HG02642 (cell line): ENCODE data around the gene LCE3C.
"Not testable (repeated sequence)": the region's sequence is repeated elsewhere in the genome, so short reads cannot be mapped to it uniquely, and the experiment has no call there.

Experiments
- ATAC-seq: cut with Tn5 transposase; IDR thresholded peaks from one replicate; pipeline ENCODE4 v1.9.1; 2021; ENCODE audit warnings: mild to moderate bottlenecking; ENCODE audit not compliant: unreplicated experiment, poor library complexity

LCE3C gene

GRCh38 chr1:152599934-152600333 lies at the start of gene LCE3C:
LCE3C (plus strand) TSS chr1:152600234; CDS start chr1:152600732, 498 bp downstream.
- ATAC-seq = no peak

GRCh38 chr1:152565115-152565514 lies 34.9 kb upstream of the LCE3C start:
- ATAC-seq = no peak

- no peak for ATAC-seq
These were observed 34.4 kb upstream of the LCE3C start for GRCh38 chr1:152565535-152566215.

- ATAC-seq = no peak
These were observed 33.4 kb upstream of the LCE3C start, which contains the start of gene LCE3E for GRCh38 chr1:152566681-152567080. LCE3E (minus strand) TSS chr1:152566780; CDS start chr1:152566208, 572 bp downstream.

GRCh38 chr1:152577168-152577567 lies 22.9 kb upstream of the LCE3C start:
- ATAC-seq = no peak

GRCh38 chr1:152579526-152579925 lies 20.5 kb upstream of the LCE3C start:
- not testable (repeated sequence) for ATAC-seq

- ATAC-seq = no peak
These were observed 19.6 kb upstream of the LCE3C start, which contains the start of gene LCE3D for GRCh38 chr1:152580433-152580832. LCE3D (minus strand) TSS chr1:152580516; CDS start chr1:152579936, 580 bp downstream.

- no peak for ATAC-seq
These were observed 17.4 kb upstream of the LCE3C start for GRCh38 chr1:152582647-152583046.

GRCh38 chr1:152585586-152585985 lies 14.4 kb upstream of the LCE3C start:
- no peak for ATAC-seq

GRCh38 chr1:152596986-152597385 lies 3.0 kb upstream of the LCE3C start:
- ATAC-seq = no peak

- ATAC-seq = no peak
These were observed 13.5 kb downstream of the LCE3C start, which contains the start of gene LCE3B for GRCh38 chr1:152613511-152613910. LCE3B (plus strand) TSS chr1:152613811; CDS start chr1:152613811, 0 bp downstream.

GRCh38 chr1:152621993-152622392 lies 22.0 kb downstream of the LCE3C start:
- no peak for ATAC-seq

- ATAC-seq = no peak
These were observed 22.8 kb downstream of the LCE3C start, which contains the start of gene LCE3A for GRCh38 chr1:152622803-152623202. LCE3A (minus strand) TSS chr1:152623103; CDS start chr1:152623103, 0 bp downstream.

GRCh38 chr1:152623203-152623844 lies 23.3 kb downstream of the LCE3C start:
- no peak for ATAC-seq

GRCh38 chr1:152626744-152627143 lies 26.7 kb downstream of the LCE3C start:
- no peak for ATAC-seq

- ATAC-seq = no peak
These were observed 30.6 kb downstream of the LCE3C start for GRCh38 chr1:152630596-152630995.

GRCh38 chr1:152640351-152640750 lies 40.3 kb downstream of the LCE3C start:
- ATAC-seq = no peak

- no peak for ATAC-seq
These were observed 43.9 kb downstream of the LCE3C start for GRCh38 chr1:152643945-152644344.

GRCh38 chr1:152645146-152645545 lies 45.1 kb downstream of the LCE3C start:
- no peak for ATAC-seq

GRCh38 chr1:152646656-152647055 lies 46.6 kb downstream of the LCE3C start:
- no peak for ATAC-seq
